Lower lobe of right lung (tissue), 2 donors: ENCODE data around the gene GKN2. TPM values are rescaled to one million over a fixed set of nuclear protein-coding genes. Genes with fewer than 3 reads are reported as not detected.

Experiments
- ATAC-seq, 2 donors: fragments of 200-7000 bp; cut with Tn5 transposase; one replicate each; pipeline ENCODE4 v1.9.1; 2020 to 2022; ENCODE audit warnings: mild to moderate bottlenecking in 2 of 2, moderate library complexity in 2 of 2
- DNase-seq: peaks from one replicate; pipeline ENCODE4 v3.0.0-alpha.2; 2020
- H3K27ac ChIP-seq: fragments of 200-600 bp; one replicate; pipeline ENCODE4 v1.8.0; 2022
- H3K27me3 ChIP-seq: fragments of 200-600 bp; one replicate; pipeline ENCODE4 v1.8.0; 2022; ENCODE audit warnings: low read depth
- H3K36me3 ChIP-seq: fragments of 200-600 bp; one replicate; pipeline ENCODE4 v1.8.0; 2022; ENCODE audit warnings: mild to moderate bottlenecking
- H3K4me1 ChIP-seq: fragments of 200-600 bp; one replicate; pipeline ENCODE4 v1.8.0; 2022
- H3K4me3 ChIP-seq: fragments of 200-600 bp; one replicate; pipeline ENCODE4 v1.8.0; 2022; ENCODE audit warnings: mild to moderate bottlenecking
- H3K9me3 ChIP-seq: fragments of 200-600 bp; one replicate; pipeline ENCODE4 v1.8.0; 2022
- intact Hi-C: fragments of 100-400 bp; cut with DNase I; formaldehyde crosslinking; loops from one replicate; pipeline ENCODE4 v1.11.0; 2022
- total RNA-seq: library from RNA; stranded (reverse); fragmentation: NEBNext Ultra II Directional; extraction: Animal tissue kit (Norgen Biotek cat#: 25700); gene quantifications from one replicate; pipeline ENCODE4 v1.2.1, GENCODE V29; 2021
- TF ChIP-seq, protein P1 (sequence below): fragments of 200-600 bp; IDR thresholded peaks from one replicate; pipeline ENCODE4 v1.8.0; 2022; ENCODE audit warnings: antibody characterized with exemption, mild to moderate bottlenecking
- donor health status: DM: no; HTN: yes; CAD: no; lungs with severe emphysema.

The GKN2 gene
- total RNA-seq, 1 donor from 2014 or later: 53.3 TPM

DNA sequence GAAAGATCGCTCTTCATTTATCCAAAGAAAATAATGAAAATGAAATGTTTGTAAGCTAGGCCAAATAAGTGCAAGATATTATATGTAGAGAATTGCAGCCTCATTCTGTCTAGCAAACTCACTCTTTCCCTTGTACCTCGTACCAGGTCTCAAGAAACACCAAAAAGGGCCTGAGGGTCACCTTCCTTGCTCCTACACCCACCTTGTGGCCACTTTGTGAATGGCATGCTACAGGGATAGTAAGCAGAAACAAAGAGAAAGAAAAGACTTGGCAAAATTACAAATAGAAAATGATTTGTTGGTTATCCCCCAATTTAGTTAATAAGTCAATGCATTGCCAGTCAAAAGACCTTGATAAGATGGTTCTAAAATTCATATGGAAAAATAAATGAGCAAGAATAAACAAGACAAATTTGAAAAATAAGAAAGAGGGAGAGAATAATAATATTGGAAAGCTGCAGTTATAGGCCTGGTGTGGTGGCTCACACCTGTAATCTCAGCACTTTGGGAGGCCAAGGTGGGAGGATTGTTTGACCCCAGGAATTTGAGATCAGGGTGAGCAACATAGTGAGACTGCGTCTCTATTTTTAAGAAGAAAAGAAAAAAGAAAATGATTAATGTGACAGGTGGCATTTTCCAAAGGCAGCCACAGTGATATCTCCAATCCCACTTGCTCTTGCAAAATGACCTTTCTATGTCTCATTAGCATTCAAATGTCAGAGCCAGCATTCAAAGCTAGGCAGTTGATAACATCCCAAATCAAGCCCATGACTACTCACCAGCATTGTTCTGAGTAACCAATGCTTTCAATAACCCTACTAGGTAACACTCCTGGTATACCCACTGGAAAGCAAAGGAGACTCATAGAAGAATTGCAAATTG is 42.7 kb downstream of the GKN2 start:
- peaks cover 19% of the 10 kb centered on the region for H3K4me1 ChIP-seq
- H3K36me3 ChIP-seq: no peaks in the 10 kb centered on the region
- H3K4me3 ChIP-seq: no peak overlapping the region
- no peaks in the 10 kb centered on the region for H3K27me3 ChIP-seq
- ATAC-seq (peak; percentile 78 to 81), DNase-seq (peak; percentile 64)
- intact Hi-C loops: no loop called here
- H3K9me3 ChIP-seq: no peaks in the 10 kb centered on the region
- H3K27ac ChIP-seq: no peak overlapping the region
- TF ChIP-seq, protein P1, sequence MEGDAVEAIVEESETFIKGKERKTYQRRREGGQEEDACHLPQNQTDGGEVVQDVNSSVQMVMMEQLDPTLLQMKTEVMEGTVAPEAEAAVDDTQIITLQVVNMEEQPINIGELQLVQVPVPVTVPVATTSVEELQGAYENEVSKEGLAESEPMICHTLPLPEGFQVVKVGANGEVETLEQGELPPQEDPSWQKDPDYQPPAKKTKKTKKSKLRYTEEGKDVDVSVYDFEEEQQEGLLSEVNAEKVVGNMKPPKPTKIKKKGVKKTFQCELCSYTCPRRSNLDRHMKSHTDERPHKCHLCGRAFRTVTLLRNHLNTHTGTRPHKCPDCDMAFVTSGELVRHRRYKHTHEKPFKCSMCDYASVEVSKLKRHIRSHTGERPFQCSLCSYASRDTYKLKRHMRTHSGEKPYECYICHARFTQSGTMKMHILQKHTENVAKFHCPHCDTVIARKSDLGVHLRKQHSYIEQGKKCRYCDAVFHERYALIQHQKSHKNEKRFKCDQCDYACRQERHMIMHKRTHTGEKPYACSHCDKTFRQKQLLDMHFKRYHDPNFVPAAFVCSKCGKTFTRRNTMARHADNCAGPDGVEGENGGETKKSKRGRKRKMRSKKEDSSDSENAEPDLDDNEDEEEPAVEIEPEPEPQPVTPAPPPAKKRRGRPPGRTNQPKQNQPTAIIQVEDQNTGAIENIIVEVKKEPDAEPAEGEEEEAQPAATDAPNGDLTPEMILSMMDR: peak; percentile 93

DNA sequence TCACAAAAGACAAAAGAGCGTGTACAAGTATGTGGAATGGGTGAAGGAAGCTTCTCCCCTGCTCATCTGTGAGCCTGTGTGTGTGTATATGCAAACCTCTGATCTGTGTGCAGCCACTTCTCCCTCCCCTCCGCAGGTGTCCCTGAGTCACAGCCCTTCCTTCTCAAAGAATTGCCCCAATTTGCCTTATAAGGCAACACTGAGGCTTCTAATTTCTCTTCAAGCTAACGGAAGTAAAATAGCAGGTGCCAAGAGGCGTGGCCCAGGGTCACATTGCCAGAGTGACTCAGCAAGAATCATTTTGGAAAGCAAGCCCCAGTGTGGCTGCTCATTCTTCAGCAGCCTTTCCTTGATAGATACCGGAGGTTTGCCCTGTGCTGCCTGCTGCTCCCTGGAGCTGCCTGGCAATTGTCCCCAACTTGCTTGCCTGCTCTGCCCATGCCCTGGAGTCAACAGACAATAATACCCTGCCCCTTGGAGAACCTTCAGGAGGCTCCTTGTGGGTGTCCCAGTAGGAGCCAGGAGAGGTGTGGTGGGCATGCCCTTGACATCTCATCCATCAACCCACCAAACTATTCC is 44.2 kb downstream of the GKN2 start:
- ATAC-seq: peak; percentile 89 to 91
- intact Hi-C loops: no loop called here

DNA sequence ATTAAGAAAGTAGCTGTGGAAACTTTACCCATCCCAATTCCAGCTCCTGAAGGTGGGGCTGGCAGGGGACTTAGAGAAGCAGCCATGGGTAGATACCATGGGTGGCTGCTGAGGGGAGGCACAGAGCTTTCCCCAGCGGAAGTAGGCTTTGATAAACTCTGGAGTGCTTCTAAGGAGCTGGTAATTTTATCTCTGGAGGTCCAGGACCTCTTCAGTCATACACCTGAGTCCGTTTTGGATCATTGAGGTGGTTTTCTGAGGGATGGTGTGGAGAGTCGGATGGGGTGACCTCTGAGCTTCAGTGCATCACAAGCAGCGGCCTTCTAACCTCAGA is 44.8 kb downstream of the GKN2 start:
- no peak for DNase-seq
- H3K9me3 ChIP-seq: no peaks in the 10 kb centered on the region
- H3K4me3 ChIP-seq: no peak overlapping the region
- H3K27ac ChIP-seq: peak overlapping the region; percentile 5
- no peaks in the 10 kb centered on the region for H3K36me3 ChIP-seq
- H3K27me3 ChIP-seq: no peaks in the 10 kb centered on the region
- intact Hi-C loops: no loop called here
- ATAC-seq: no peak
- H3K4me1 ChIP-seq: peaks cover 19% of the 10 kb centered on the region
- TF ChIP-seq, protein P1: no peak

More for the DNA sequence above, 44.2 kb downstream of the GKN2 start:
- peak overlapping the region; percentile 5 for H3K27ac ChIP-seq
- H3K27me3 ChIP-seq: no peaks in the 10 kb centered on the region
- peak; percentile 80 for DNase-seq
- TF ChIP-seq, protein P1: no peak
- H3K9me3 ChIP-seq: no peaks in the 10 kb centered on the region
- no peak overlapping the region for H3K4me3 ChIP-seq
- H3K36me3 ChIP-seq: no peaks in the 10 kb centered on the region
- peaks cover 19% of the 10 kb centered on the region for H3K4me1 ChIP-seq

GRCh38 chr2:68907232-68907919 is 45.3 kb downstream of the GKN2 start:
- Histone ChIP-seq H3K27ac (no peak overlapping the region), H3K9me3 (no peaks in the 10 kb centered on the region), H3K27me3 (no peaks in the 10 kb centered on the region), H3K4me3 (no peak overlapping the region), H3K4me1 (peaks cover 19% of the 10 kb centered on the region), H3K36me3 (no peaks in the 10 kb centered on the region)
- intact Hi-C loops: no loop called here
- TF ChIP-seq, protein P1: no peak
- no peak for DNase-seq
- ATAC-seq: no peak

DNA sequence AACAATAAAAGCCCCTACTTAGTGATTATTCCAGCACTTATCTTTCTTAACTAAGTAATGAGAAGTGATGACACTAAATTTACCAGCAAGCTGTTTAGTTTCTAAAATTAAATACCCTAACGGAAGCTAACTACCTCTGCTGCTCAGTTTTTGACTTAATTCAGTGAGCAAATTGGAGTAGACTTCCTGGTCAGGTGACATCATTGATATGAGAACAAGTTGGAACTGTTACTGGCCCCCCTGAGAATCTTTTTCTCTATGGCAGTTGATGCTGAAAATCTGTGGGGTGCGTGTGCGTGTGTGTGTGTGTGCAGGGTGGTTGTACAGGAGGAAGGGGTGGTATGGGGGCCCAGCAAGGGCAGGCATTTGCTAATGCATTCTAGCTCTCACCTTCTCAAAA is 46.0 kb downstream of the GKN2 start:
- no peak overlapping the region for H3K27ac ChIP-seq
- intact Hi-C loops: no loop called here
- no peak for ATAC-seq

More for the DNA sequence above, 46.0 kb downstream of the GKN2 start:
- H3K4me1 ChIP-seq: peaks cover 19% of the 10 kb centered on the region
- no peak overlapping the region for H3K4me3 ChIP-seq
- no peaks in the 10 kb centered on the region for H3K36me3 ChIP-seq
- no peaks in the 10 kb centered on the region for H3K9me3 ChIP-seq
- H3K27me3 ChIP-seq: no peaks in the 10 kb centered on the region
- TF ChIP-seq, protein P1: no peak
- no peak for DNase-seq
